Fibroblast of upper back skin (primary cell): ENCODE measurements around the gene GLB1L2.

Source experiments
- DNase-seq: peaks from one replicate; pipeline ENCODE4 v3.0.0-alpha.2; 2013

The GLB1L2 gene

DNA sequence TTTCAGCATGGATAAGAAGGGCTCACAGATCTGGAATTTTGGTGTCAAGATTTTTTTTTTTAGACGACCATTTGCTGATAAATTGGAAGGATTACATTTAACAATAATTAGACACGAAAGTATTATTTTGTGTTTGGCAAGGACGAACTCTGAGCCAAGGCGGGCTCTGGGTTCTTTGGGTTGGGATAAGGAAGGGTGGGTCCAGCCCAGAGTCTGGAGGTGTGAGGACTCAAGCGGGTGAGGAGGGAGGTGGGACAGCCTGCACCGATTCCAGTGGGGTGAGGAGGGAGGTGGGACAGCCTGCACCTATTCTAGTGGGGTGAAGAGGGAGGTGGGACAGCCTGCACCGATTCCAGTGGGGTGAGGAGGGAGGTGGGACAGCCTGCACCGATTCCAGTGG, 76.1 kb downstream of the GLB1L2 start:
- DNase-seq: no peak

DNA sequence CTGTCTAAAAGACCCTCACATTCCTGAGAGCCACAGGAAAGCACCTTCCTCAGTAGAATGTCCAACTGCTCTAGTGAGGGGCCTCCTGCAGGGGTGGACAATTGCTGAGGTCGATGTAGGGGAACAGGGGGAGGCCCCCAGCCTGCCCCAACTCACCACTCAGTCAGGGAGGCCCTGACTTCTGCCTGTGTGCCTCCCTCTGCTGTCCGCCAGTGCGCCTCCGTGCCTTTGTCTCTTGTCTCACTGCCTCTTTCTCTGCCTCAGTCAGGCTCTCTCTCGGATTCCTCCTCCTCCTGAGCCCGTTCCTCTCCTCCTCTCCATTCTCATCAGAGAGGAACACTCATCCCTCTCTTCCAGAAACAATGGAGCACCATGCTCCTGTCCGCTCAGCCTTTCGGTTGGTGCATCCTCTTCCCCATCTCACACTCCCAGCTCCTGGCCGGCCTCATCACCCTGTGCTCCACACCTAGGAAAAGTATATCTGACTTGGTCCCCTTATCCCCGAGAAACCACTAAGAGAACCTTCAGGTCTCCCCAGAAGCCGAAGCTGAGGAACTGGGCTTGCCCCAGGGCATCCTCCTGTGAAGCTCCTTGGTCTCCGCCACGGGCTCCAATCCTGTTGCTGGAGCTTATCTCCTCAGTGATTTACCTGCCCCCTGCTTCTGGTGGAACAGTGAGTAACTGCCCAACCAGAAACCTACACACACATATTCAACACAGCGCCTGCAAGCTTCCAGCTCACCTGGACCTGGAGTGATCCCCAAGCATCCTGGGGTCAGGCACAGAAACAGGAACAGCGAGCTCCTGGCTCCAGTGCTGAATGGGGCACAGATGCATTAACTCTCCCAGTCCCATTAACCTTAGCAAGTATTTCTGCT, 78.0 kb downstream of the GLB1L2 start:
- no peak for DNase-seq

DNA sequence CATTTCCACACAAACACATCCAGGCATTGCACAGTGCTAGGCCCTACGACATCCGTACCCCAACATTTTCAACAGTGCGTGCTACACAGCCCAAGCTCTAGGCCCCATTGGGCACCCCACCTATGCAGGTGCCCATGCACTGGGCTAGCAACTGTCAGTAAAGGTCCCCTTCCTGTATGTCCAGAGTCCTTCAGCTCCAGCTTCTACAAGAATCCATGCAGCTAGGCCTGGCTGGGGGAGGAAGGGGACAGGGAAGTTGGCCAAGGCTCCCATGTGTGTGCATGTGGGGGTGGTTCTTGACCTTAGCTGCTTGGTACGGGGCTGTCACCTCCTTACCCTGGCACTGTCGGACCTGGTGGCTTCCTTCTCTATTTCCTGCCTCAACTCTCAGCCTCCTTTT, 79.0 kb downstream of the GLB1L2 start:
- no peak for DNase-seq

DNA sequence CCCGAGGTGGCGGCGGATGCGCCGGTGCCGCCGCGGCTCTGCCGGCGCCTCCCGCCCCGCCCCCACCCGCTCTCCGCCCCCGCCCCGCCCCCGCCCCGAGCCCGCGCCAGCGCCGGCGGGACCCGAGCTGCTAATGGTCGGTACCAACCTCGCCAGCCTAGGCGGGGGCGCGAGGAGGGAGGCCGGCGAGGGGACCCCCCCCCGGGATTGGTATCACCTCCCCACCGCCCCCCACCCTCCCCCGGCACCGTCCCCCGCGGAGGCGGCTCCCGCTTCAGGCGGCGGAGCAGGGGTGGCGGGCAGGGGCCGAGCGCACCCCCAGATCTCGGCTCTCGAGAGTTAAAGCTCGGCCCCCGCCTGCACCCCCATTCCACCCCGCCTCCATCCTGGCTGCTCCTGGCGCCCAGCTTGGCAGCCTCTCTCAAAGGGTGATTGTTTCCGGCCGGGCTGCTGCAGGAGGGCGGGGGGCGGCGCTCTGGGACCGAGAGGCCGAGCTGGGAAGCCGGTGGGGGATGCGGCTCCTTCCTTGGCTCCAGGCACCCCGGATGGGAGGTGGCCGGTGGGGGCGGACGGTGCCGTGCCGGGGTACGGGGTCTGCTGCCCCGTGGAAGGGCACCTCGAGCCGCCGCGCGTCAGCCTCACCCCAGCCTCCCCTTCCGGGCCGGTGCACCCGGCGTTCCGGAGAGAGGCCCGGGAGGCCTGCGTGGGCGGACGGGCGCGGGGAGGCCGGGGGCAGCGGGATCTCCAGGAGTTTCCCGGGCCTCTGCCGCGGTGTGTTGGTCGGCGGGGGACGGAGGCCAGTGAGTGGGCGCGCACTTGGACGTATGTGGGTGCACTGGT, 80.6 kb downstream of the GLB1L2 start, which contains the start of gene B3GAT1:
Gene B3GAT1 (minus strand): TSS at position 40 of the 840 bp plus-strand sequence. CDS start 24,583 bp downstream, outside the sequence.
- DNase-seq: no peak

DNA sequence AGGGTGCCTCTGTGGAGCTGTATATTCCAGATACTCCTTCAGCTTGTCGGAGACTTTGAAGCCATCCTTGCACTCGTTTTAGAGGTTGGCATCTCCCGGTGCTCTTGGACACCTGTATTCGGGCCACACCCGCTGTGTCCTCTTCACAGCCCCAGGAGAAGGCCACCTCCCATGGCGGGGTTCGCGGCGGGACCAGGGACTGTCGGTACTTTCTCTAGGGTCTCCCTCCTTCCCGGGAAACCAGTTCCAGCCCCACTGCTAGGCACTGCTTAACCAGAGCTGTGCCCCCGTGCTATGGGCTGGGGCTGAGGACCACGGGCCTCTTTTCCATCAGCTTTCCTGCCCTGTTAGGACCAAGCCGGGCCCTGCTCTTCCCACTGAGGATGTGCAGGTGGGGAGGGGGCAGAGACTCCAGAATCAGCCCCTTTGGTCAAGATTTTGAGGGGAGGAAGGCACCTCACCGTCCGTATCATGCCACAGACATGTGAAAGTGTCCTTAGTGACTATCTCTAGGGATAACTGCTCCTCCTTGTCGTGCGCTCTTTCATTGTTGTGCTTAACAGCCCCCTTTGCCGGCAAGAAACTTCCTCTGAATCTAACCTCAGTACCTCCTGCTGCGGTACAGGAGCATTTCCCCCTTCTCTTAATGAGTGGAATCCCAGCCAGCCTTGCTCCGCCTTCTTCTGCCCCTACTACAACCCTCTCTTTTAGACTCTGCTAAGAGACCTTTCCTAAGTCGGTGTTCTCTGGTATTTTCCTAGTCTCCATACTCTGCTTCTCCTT, 81.4 kb downstream of the GLB1L2 start:
- DNase-seq: no peak

DNA sequence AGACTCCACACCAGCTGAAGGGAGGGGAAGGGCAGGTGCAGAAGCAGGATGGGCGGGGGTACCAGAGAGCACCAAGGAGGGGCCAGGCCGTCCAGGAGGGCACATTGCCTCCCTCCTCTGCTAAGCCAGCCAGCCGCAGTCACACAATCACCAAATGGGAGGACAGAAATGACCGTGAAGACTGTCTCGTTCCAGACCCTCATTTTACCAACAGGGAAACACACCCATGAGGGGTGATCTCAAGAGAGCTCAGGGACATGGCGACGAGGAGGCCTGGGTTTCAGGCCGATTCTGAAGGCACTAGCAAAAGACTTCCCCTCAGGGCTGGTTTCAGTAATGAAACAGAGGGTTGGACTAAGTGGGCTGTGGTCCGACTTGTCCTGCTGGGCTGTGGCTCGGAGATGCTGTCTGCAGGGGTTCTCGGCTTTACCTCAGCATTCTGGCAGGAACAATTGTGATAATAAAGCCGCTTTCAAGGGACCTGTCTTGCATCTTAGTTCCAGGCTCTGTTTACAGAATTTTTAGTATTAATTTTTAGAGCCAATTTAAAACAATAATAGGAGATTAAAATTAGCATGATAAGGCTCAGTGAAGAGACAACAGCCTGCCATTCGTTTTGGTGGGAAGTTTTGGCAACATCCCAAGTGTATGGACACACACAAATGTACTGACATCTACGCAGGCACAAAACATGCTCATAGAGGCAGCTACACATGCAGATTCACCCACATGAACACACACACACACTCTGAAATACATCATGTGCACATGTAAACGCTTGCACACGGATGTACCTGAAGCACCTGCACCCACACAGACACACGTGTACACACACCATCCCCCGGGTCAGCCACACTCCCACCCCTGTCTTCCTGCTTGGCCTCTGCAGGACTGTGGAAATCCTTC, 82.3 kb downstream of the GLB1L2 start:
- DNase-seq: no peak

DNA sequence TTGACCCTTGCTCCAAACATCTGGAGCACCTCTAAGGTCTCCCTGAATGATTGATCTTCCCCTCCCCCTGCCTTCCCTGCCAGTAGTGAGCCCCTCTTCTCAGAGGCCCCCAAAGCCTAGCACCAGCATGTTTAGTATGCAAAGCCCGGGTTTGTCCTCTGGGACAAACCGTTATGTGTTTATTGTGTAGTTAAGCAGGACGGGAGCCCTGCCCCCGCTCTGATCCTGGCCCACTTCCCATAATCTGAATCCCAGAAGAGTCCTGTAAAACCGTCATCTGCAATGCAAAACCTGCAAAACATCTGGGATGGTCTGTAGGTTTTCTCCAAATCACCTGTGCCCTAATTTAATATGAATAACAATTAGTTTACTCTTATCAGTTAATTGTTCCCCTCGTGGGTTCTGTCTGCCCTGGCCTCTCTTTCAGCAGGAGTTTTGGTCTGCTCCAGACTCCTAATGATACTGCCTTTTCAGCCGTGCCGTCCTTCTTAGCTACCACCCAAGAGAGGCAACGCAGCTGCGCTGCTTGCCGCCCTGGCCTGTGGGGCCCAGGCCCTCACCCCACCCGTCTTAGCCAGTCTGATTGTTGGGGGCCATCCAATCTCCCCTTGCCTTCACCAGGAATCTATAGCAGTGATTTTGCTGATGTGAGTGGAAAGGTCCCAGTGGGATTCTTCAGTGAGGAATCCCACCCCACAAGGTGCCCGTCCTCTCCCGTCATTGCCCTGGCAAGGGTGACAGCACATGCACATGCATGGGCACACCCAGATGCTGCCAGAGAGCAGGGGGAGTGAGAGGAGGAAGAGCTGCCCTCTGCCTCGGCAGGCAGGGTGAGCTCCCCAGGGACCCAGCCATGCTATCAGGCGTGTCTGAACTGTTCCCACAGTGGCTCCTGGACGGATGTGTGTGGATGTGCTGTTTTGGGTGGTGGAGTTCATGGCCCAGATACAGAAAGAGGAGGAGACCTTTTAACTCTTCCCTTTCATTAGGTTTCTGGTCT, 83.3 kb downstream of the GLB1L2 start:
- DNase-seq: no peak

DNA sequence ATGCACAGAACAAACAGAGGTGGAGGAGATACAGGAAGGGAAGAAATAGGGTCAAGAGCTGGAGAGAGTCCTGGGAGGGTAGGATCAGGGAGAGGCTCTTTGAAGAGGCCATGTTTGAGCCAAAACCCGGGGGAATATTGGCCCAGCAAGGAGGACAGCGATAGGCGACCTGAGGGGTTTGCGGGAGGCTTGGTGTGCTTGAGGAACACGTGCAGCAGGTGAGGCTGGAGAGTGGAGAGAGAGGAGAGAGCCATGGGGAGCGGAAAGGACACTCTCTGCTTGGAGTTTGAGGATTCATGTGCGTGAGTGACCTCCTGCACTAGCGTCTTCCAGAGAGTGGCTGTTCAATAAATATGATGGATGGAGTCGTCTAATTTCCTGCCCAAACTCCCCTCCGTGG, 84.9 kb downstream of the GLB1L2 start:
- no peak for DNase-seq

DNA sequence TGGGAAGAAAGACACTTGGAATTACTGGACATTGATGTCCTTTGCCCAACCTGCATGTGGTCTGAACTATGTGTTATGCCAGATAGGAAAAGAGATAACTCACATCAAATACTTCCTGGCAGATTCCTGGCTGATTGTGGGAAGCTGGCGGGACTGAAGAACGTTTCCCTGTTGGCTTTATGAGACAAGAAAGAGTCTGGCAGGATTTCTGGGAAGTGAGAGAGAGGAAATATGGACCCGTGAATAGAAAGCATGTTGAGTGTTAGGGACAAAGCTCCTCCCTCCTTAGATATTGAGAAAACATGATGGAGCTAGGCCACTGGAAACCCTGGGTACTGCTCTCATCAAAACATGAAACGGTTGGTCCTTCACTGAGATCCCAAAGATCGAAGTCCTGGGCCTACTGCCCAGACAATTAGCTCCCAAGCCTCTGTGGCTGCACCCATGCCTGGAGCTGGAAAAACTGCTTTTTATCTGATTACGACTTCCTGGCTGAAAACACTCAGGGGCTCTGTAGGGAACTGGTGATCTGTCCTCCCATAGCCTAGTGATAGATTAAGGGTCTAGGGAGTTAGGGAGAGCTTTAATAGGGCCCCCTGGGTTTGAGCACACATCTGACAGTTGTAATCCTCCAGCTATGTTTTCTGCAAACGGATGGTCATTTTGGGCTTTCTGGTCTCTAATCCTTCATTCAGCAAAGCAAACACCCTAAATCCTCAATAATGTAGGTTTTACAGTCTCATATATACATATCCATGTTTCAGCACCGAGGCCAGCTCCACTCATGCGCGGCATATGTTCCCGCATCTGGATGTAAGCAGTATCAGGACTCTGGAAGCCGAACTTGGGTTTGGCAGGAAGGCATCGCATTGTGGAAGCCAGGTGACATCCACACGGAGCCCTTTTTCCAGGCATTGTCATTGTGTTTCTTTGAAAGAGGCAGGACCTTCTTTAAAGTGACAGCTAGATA, 86.4 kb downstream of the GLB1L2 start:
- peak; percentile 11 for DNase-seq

DNA sequence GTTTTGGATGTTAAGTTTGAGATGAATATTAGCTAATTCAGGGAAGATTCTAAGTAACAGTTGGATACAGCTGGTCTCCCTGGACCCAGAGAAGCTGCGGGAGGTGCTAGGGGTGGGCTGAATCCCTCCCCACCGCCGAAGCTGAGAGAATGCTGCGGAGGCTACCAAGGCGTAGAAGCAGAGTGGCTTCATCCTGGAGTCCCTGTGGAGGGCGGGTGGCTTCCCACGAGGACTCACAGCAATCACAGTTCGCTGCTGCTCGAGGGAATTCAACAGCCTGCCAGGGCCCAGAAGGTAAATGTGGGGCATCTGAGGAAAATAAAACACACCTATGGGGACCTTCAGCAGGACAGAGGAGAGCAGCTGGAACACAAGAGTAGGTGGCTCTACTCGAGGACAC, 91.3 kb downstream of the GLB1L2 start:
- DNase-seq: no peak

DNA sequence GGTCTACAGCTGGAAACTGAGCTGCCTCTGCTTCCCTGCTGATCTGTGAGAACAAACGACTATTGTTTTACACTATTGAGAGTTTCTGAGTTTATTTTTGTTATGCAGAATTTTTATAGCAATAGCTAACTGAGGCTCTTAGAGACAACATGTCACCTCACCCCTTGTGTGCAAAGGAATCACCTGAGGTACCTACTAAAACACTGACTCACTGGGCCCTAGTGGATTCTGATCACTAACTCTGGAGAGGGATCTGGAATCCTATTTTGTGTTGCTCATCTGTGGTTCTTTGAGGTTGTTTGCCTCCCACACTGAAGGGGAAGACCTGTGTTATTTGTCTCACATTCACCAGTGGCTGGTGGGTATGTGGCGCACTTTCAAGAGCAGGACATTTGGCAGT, 93.6 kb downstream of the GLB1L2 start:
- no peak for DNase-seq
